H9 (cell line): ENCODE results near the gene SCAP. TPM values are rescaled to one million over a fixed set of nuclear protein-coding genes. Genes with fewer than 3 reads are reported as not detected.

ENCODE experiments used
- DNase-seq: peaks from one replicate; pipeline ENCODE4 v3.0.0-alpha.2; 2017
- H2AFZ ChIP-seq: one replicate; pipeline ENCODE4 v1.6.1; 2013; ENCODE audit warnings: mild to moderate bottlenecking, low read length, control low read depth, moderate library complexity
- H2AK5ac ChIP-seq: 2 replicates; pipeline ENCODE4 v1.6.1; 2013; ENCODE audit warnings: low read length, control low read depth, mixed read lengths; ENCODE audit not compliant: insufficient read length
- H2BK120ac ChIP-seq: one replicate; pipeline ENCODE4 v1.6.1; 2013; ENCODE audit warnings: low read depth, mild to moderate bottlenecking, low read length, control low read depth, inconsistent platforms; ENCODE audit not compliant: poor library complexity, severe bottlenecking
- H2BK12ac ChIP-seq: 2 replicates; pipeline ENCODE4 v1.6.1; 2013; ENCODE audit warnings: low read length, control low read depth, mixed read lengths, low read depth; ENCODE audit not compliant: insufficient read length
- H2BK15ac ChIP-seq: 2 replicates; pipeline ENCODE4 v1.6.1; 2013; ENCODE audit warnings: low read depth, low read length, control low read depth
- H2BK20ac ChIP-seq: one replicate; pipeline ENCODE4 v1.6.1; 2013; ENCODE audit warnings: low read depth, mild to moderate bottlenecking, low read length, control low read depth, inconsistent platforms; ENCODE audit not compliant: poor library complexity, severe bottlenecking
- H2BK5ac ChIP-seq: 2 replicates; pipeline ENCODE4 v1.6.1; 2013; ENCODE audit warnings: low read length, control low read depth, mixed read lengths; ENCODE audit not compliant: insufficient read length
- H3K14ac ChIP-seq: 2 replicates; pipeline ENCODE4 v1.6.1; 2013; ENCODE audit warnings: low read length, control low read depth; ENCODE audit not compliant: insufficient read depth
- H3K18ac ChIP-seq: 2 replicates; pipeline ENCODE4 v1.6.1; 2013; ENCODE audit warnings: low read depth, mild to moderate bottlenecking, mixed read lengths, low read length, control low read depth; ENCODE audit not compliant: insufficient read length
- H3K23ac ChIP-seq: 2 replicates; pipeline ENCODE4 v1.6.1; 2013; ENCODE audit warnings: low read length, control low read depth, mixed read lengths, low read depth; ENCODE audit not compliant: insufficient read length
- H3K23me2 ChIP-seq: 2 replicates; pipeline ENCODE4 v1.6.1; 2013; ENCODE audit warnings: low read depth, mild to moderate bottlenecking, mixed read lengths, low read length, control low read depth; ENCODE audit not compliant: insufficient read length, poor library complexity, severe bottlenecking
- H3K27ac ChIP-seq: 2 replicates; pipeline ENCODE4 v1.5.1; 2013; ENCODE audit warnings: low read length, control low read depth, mixed read lengths, low read depth; ENCODE audit not compliant: insufficient read length
- H3K27me3 ChIP-seq: 2 replicates; pipeline ENCODE4 v1.6.1; 2013; ENCODE audit warnings: low read length, control low read depth, inconsistent platforms; ENCODE audit not compliant: insufficient read depth
- H3K4ac ChIP-seq: 2 replicates; pipeline ENCODE4 v1.6.1; 2013; ENCODE audit warnings: low read depth, mild to moderate bottlenecking, control low read depth, inconsistent platforms, low read length, moderate library complexity
- H3K4me1 ChIP-seq: 2 replicates; pipeline ENCODE4 v1.6.1; 2013; ENCODE audit warnings: low read length, control low read depth, inconsistent platforms; ENCODE audit not compliant: insufficient read depth
- H3K4me2 ChIP-seq: 2 replicates; pipeline ENCODE4 v1.6.1; 2013; ENCODE audit warnings: low read length, control low read depth, mixed read lengths; ENCODE audit not compliant: insufficient read length, insufficient read depth
- H3K56ac ChIP-seq: 2 replicates; pipeline ENCODE4 v1.6.1; 2013; ENCODE audit warnings: low read depth, mild to moderate bottlenecking, mixed read lengths, low read length, control low read depth; ENCODE audit not compliant: insufficient read length
- H3K79me1 ChIP-seq: 2 replicates; pipeline ENCODE4 v1.6.1; 2013; ENCODE audit warnings: low read depth, mild to moderate bottlenecking, moderate library complexity, low read length, control low read depth, inconsistent platforms; ENCODE audit not compliant: insufficient read depth, poor library complexity, severe bottlenecking
- H3K79me2 ChIP-seq: 2 replicates; pipeline ENCODE4 v1.6.1; 2013; ENCODE audit warnings: low read length, control low read depth, inconsistent platforms; ENCODE audit not compliant: insufficient read depth
- H3K9ac ChIP-seq: 2 replicates; pipeline ENCODE4 v1.6.1; 2013; ENCODE audit warnings: low read length, control low read depth, mixed read lengths; ENCODE audit not compliant: insufficient read length; ENCODE audit errors: extremely low read depth
- H3K9me3 ChIP-seq: one replicate; pipeline ENCODE4 v1.6.1; 2013; ENCODE audit warnings: low read depth, low read length, inconsistent platforms; ENCODE audit not compliant: control insufficient read depth
- H3T11ph ChIP-seq: one replicate; pipeline ENCODE4 v1.6.1; 2013; ENCODE audit warnings: mild to moderate bottlenecking, low read length, control low read depth, inconsistent platforms
- H4K20me1 ChIP-seq: one replicate; pipeline ENCODE4 v1.6.1; 2013; ENCODE audit not compliant: control insufficient read depth, insufficient read length, insufficient read depth
- H4K5ac ChIP-seq: 2 replicates; pipeline ENCODE4 v1.6.1; 2013; ENCODE audit warnings: low read depth, mild to moderate bottlenecking, mixed read lengths, low read length, control low read depth; ENCODE audit not compliant: insufficient read length
- H4K8ac ChIP-seq: replicated peaks from 2 replicates; pipeline ENCODE4 v1.6.1; 2013; ENCODE audit warnings: low read length, control low read depth, mixed read lengths, low read depth; ENCODE audit not compliant: insufficient read length
- H4K91ac ChIP-seq: 2 replicates; pipeline ENCODE4 v1.6.1; 2013; ENCODE audit warnings: low read depth, mild to moderate bottlenecking, moderate library complexity, mixed read lengths, low read length, control low read depth; ENCODE audit not compliant: insufficient read length
- H3K27ac Mint-ChIP-seq, 3 experiments: 2 replicates in 2 of 3; 3 replicates in 1 of 3; pipeline ENCODE4 v1.8.0; 2020 to 2021; ENCODE audit warnings: mixed read lengths in 3 of 3, mild to moderate bottlenecking in 1 of 3, moderate library complexity in 1 of 3
- H3K27me3 Mint-ChIP-seq: 2 replicates; pipeline ENCODE4 v1.8.0; 2021; ENCODE audit warnings: low read depth, mild to moderate bottlenecking, moderate library complexity, mixed read lengths
- H3K36me3 Mint-ChIP-seq, 3 experiments: 2 replicates in 2 of 3; 3 replicates in 1 of 3; pipeline ENCODE4 v1.8.0; 2020 to 2021; ENCODE audit warnings: low read depth in 3 of 3, mixed read lengths in 3 of 3; ENCODE audit not compliant: insufficient read depth in 1 of 3
- H3K4me1 Mint-ChIP-seq, 2 experiments: 2 replicates each; pipeline ENCODE4 v1.8.0; 2020; ENCODE audit warnings: mixed read lengths in 2 of 2
- H3K4me3 Mint-ChIP-seq, 2 experiments: 2 replicates in 1 of 2; 3 replicates in 1 of 2; pipeline ENCODE4 v1.8.0; 2020 to 2021; ENCODE audit warnings: mild to moderate bottlenecking in 2 of 2, mixed read lengths in 2 of 2, moderate library complexity in 1 of 2
- H3K9me3 Mint-ChIP-seq, 2 experiments: 2 replicates in 1 of 2; 3 replicates in 1 of 2; pipeline ENCODE4 v1.8.0; 2020; ENCODE audit warnings: mild to moderate bottlenecking in 2 of 2, mixed read lengths in 2 of 2, moderate library complexity in 1 of 2
- CTCF ChIP-seq: fragments of 200-600 bp; sonication (generic); conservative IDR thresholded peaks from 3 replicates; pipeline ENCODE4 v1.8.0; 2021; ENCODE audit warnings: antibody characterized with exemption, mild to moderate bottlenecking
- WGBS: extraction: QIAGEN DNeasy Blood & Tissue Kit; methylation state at CpG from one replicate; pipeline ENCODE4 v1.1.7; 2013; ENCODE audit warnings: missing lambda C conversion rate, low lambda C conversion rate, mixed read lengths; ENCODE audit not compliant: insufficient read length; ENCODE audit errors: extremely low coverage; 5-methylcytosine and 5-hydroxymethylcytosine counted together
- total RNA-seq: library from RNA; stranded (reverse); gene quantifications from 2 replicates; pipeline ENCODE4 v1.2.1, GENCODE V29; 2021

Gene SCAP
- total RNA-seq, 1 experiment from 2014 or later = 104 TPM

DNA sequence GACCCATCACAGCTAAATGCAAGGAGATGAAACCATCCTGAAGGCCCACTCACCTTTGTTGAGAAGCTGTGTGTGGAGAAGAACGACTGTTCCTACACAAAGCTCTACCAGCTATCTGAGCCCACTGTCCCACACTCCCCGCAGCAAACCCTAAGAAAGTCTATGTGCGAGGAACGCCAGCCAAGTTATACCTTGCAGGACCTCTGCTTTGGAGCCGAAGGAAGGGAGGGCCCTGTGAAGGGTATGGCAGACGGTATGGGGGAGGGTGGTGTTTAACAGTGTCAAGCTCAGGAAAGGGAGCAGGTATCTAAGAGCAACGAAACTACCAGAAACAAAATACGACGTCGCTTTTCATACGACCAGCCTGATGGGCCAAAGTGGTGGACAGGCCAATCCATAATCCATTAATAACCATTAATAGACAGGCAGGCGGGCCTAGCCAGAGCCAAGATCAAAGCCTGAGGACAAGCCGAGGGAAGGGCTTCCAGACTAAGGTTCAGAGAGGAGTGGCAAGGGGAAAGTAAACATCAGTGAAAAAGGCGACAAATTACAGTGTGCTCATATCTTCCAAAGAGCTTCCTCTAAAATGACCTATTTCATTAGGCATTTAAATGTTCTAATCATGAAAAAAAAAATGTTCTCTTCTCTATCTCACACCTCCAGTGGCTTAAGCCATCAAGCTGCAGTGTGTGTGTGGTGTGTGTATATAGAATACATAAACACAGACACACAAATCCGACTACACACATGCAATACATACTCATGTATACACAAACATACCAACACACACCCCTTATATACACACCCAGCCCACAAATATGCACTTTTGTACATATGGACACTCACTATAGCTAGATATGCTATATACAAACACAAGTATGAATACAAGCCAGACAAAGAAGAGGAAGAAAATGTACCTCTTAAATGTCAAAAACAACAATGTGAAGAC is 51.0 kb downstream of the SCAP start:
- Histone ChIP-seq H4K8ac (no peak overlapping the region), H3K27ac (no peak overlapping the region), H3K9me3 (no peaks in the 10 kb centered on the region), H3T11ph (no peak overlapping the region), H3K4me1 (no peaks in the 10 kb centered on the region), H2BK5ac (no peak overlapping the region), H3K4ac (no peak overlapping the region), H3K18ac (no peak overlapping the region), H3K4me2 (no peak overlapping the region), H2BK120ac (no peak overlapping the region), H3K79me2 (no peaks in the 10 kb centered on the region), H3K79me1 (no peaks in the 10 kb centered on the region), H3K23me2 (no peaks in the 10 kb centered on the region), H2BK20ac (no peak overlapping the region), H2BK12ac (no peak overlapping the region), H3K23ac (no peak overlapping the region), H3K14ac (no peak overlapping the region), H3K27me3 (no peaks in the 10 kb centered on the region), H4K5ac (no peak overlapping the region), H2BK15ac (no peak overlapping the region), H4K20me1 (peaks cover 2% of the 10 kb centered on the region), H2AK5ac (no peak overlapping the region), H4K91ac (no peak overlapping the region), H2AFZ (no peak overlapping the region), H3K9ac (no peak overlapping the region), H3K56ac (no peak overlapping the region)
- DNase-seq = no peak
- Mint-ChIP-seq H3K27me3 (no peaks in the 10 kb centered on the region; the same call in 1 of the 2 replicates), H3K4me3 (no peak overlapping the region), H3K9me3 (no peaks in the 10 kb centered on the region), H3K27ac (peak overlapping the region in 1 of 3 experiments; percentile 56; a peak in 2 of 7 replicates), H3K36me3 (peaks cover 21 to 60% (median 34%) of the 10 kb centered on the region in 3 experiments), H3K4me1 (peaks cover 4 to 11% of the 10 kb centered on the region in 2 experiments)
- no CpG with 5 or more reads among the region's 15 CpGs for WGBS
- TF ChIP-seq CTCF = no peak
